Measurements from ENCODE around the gene RALBP1.

The RALBP1 gene

GRCh38 chr18:9535430-9535991 lies 60.2 kb downstream of the RALBP1 start (continued):
- TF ChIP-seq MEIS1 (CRISPR knock-in tag; IDR thresholded peaks at IDR 0.05; ENCODE audit: borderline replicate concordance), result no peak
- TF ChIP-seq ZNF302 (tag by site-specific recombination; IDR thresholded peaks at IDR 0.05; ENCODE audit: low read depth), result no peak
- TF ChIP-seq ZNF112 (tag by site-specific recombination; IDR thresholded peaks at IDR 0.05), result no peak
- no peak for TF ChIP-seq ZNF645 (tag by site-specific recombination; IDR thresholded peaks at IDR 0.05)

GRCh38 chr18:9536354-9537152 lies 61.2 kb downstream of the RALBP1 start:
- Histone ChIP-seq H3K36me3 (ENCODE audit: control insufficient read depth in 2 of 2, insufficient read depth in 1 of 2, low read length in 2 of 2) (peaks cover 7 to 55% of the 10 kb centered on the region in 2 experiments), H3K4me3 (ENCODE audit: low read depth, low read length) (no peak overlapping the region), H3K27ac (ENCODE audit: extremely low read depth, low read depth, low read length) (no peak overlapping the region), H3K9me3 (ENCODE audit: control insufficient read depth, insufficient read depth, low read depth, low read length) (no peaks in the 10 kb centered on the region), H3K4me1 (ENCODE audit: control insufficient read depth, insufficient read depth, low read length) (no peaks in the 10 kb centered on the region)
- POLR2A ChIA-PET, result no interaction called here
- TF ChIP-seq ZNF155 (tag by site-specific recombination; IDR thresholded peaks at IDR 0.05) (no peak), ZSCAN23 (tag by site-specific recombination; IDR thresholded peaks at IDR 0.05) (no peak), ZNF621 (tag by site-specific recombination; IDR thresholded peaks at IDR 0.05) (no peak), SP7 (tag by site-specific recombination; IDR thresholded peaks at IDR 0.05) (no peak), ZNF837 (tag by site-specific recombination; IDR thresholded peaks at IDR 0.05) (no peak), ZNF292 (tag by site-specific recombination; IDR thresholded peaks at IDR 0.05; ENCODE audit: borderline replicate concordance, low read depth) (no peak), ZNF362 (tag by site-specific recombination; IDR thresholded peaks at IDR 0.05) (no peak), ZNF560 (tag by site-specific recombination; IDR thresholded peaks at IDR 0.05; ENCODE audit: borderline replicate concordance) (no peak), SETDB1 (IDR thresholded peaks at IDR 0.05; ENCODE audit: insufficient read length, low read length) (no peak), REPIN1 (tag by site-specific recombination; IDR thresholded peaks at IDR 0.05; ENCODE audit: low read depth) (no peak), ZBTB17 (tag by site-specific recombination; IDR thresholded peaks at IDR 0.05) (no peak)
- TF ChIP-seq, protein P1, sequence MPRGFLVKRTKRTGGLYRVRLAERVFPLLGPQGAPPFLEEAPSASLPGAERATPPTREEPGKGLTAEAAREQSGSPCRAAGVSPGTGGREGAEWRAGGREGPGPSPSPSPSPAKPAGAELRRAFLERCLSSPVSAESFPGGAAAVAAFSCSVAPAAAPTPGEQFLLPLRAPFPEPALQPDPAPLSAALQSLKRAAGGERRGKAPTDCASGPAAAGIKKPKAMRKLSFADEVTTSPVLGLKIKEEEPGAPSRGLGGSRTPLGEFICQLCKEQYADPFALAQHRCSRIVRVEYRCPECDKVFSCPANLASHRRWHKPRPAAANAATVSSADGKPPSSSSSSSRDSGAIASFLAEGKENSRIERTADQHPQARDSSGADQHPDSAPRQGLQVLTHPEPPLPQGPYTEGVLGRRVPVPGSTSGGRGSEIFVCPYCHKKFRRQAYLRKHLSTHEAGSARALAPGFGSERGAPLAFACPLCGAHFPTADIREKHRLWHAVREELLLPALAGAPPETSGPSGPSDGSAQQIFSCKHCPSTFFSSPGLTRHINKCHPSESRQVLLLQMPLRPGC (tag by site-specific recombination; IDR thresholded peaks at IDR 0.05), result no peak
- CTCF ChIA-PET, result no interaction called here

GRCh38 chr18:9537677-9538076 lies 62.4 kb downstream of the RALBP1 start:
- CTCF ChIA-PET, result no interaction called here
- POLR2A ChIA-PET, result no interaction called here
- Histone ChIP-seq H3K36me3 (ENCODE audit: control insufficient read depth in 2 of 2, insufficient read depth in 1 of 2, low read length in 2 of 2) (peaks cover 7 to 48% of the 10 kb centered on the region in 2 experiments), H3K9me3 (ENCODE audit: control insufficient read depth, insufficient read depth, low read depth, low read length) (no peaks in the 10 kb centered on the region), H3K4me1 (ENCODE audit: control insufficient read depth, insufficient read depth, low read length) (no peaks in the 10 kb centered on the region), H3K4me3 (ENCODE audit: low read depth, low read length) (no peak overlapping the region), H3K27ac (ENCODE audit: extremely low read depth, low read depth, low read length) (no peak overlapping the region)
- TF ChIP-seq MEIS1 (CRISPR knock-in tag; IDR thresholded peaks at IDR 0.05; ENCODE audit: borderline replicate concordance) (no peak), YY2 (tag by site-specific recombination; IDR thresholded peaks at IDR 0.05) (no peak), ZSCAN23 (tag by site-specific recombination; IDR thresholded peaks at IDR 0.05) (no peak), ZNF791 (tag by site-specific recombination; IDR thresholded peaks at IDR 0.05) (no peak), ZNF596 (tag by site-specific recombination; IDR thresholded peaks at IDR 0.05) (no peak), CTCF (tag by site-specific recombination; IDR thresholded peaks at IDR 0.05) (no peak), ZNF830 (tag by site-specific recombination; IDR thresholded peaks at IDR 0.05; ENCODE audit: low read depth) (no peak), ZNF560 (tag by site-specific recombination; IDR thresholded peaks at IDR 0.05; ENCODE audit: borderline replicate concordance) (no peak), ZNF626 (tag by site-specific recombination; IDR thresholded peaks at IDR 0.05) (no peak)
- TF ChIP-seq, protein P2, sequence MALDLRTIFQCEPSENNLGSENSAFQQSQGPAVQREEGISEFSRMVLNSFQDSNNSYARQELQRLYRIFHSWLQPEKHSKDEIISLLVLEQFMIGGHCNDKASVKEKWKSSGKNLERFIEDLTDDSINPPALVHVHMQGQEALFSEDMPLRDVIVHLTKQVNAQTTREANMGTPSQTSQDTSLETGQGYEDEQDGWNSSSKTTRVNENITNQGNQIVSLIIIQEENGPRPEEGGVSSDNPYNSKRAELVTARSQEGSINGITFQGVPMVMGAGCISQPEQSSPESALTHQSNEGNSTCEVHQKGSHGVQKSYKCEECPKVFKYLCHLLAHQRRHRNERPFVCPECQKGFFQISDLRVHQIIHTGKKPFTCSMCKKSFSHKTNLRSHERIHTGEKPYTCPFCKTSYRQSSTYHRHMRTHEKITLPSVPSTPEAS (tag by site-specific recombination; IDR thresholded peaks at IDR 0.05), result no peak
- TF ChIP-seq, protein P3, sequence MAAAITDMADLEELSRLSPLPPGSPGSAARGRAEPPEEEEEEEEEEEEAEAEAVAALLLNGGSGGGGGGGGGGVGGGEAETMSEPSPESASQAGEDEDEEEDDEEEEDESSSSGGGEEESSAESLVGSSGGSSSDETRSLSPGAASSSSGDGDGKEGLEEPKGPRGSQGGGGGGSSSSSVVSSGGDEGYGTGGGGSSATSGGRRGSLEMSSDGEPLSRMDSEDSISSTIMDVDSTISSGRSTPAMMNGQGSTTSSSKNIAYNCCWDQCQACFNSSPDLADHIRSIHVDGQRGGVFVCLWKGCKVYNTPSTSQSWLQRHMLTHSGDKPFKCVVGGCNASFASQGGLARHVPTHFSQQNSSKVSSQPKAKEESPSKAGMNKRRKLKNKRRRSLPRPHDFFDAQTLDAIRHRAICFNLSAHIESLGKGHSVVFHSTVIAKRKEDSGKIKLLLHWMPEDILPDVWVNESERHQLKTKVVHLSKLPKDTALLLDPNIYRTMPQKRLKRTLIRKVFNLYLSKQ (tag by site-specific recombination; IDR thresholded peaks at IDR 0.05; ENCODE audit: borderline replicate concordance), result no peak

Data from HEK293 (cell line).